Neural progenitor cell (in vitro differentiated cells): ENCODE data around the gene LPP.

ENCODE experiments used
- CTCF ChIP-seq: fragments of 200-600 bp; sonication (generic); IDR thresholded peaks from 2 replicates; pipeline ENCODE4 v1.5.1; 2017; ENCODE audit warnings: antibody characterized with exemption, mild to moderate bottlenecking
- EZH2 ChIP-seq: fragments of 200-600 bp; sonication (generic); IDR thresholded peaks from 2 replicates; pipeline ENCODE4 v1.6.1; 2017; ENCODE audit warnings: antibody characterized with exemption, mild to moderate bottlenecking, moderate library complexity

GRCh38 chr3:188199386-188199785 lies 45.4 kb downstream of the LPP start:
- TF ChIP-seq EZH2, result no peak
- TF ChIP-seq CTCF, result no peak
